ENCODE results near the gene HHAT.

Gene HHAT

DNA sequence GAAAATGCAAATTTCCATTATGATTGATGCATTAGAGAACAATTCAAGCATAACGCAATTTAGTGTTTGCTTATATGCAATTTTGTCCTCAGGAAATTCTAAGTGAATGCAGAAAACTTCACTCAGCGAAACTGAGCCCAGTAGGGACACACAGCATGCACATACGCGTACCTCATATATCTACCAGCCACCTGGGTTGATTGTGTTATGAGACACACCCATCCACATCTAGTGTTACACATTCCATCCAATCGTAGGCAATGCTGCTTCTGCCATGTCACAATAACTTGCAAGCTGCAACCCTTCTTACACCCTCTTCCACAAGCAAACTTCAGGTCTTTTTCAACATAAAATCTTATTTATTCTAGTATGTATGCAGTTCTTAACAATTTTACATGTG is 312.9 kb downstream of the HHAT start:
- Histone ChIP-seq H3K4me1 (ENCODE audit: control insufficient read depth, low read depth, low read length) (no peaks in the 10 kb centered on the region), H3K79me1 (ENCODE audit: low read length) (no peaks in the 10 kb centered on the region), H3K79me2 (ENCODE audit: control insufficient read depth, insufficient read depth, low read length) (no peaks in the 10 kb centered on the region), H4K5ac (ENCODE audit: low read length) (no peak overlapping the region), H2AK5ac (ENCODE audit: low read length) (no peak overlapping the region), H2BK120ac (ENCODE audit: low read depth, low read length) (no peak overlapping the region), H3K27ac (ENCODE audit: low read depth, low read length) (no peak overlapping the region), H3K4me2 (ENCODE audit: low read length) (no peak overlapping the region), H2BK5ac (ENCODE audit: low read length) (no peak overlapping the region), H3K36me3 (ENCODE audit: control insufficient read depth, insufficient read depth, low read length) (no peaks in the 10 kb centered on the region), H3K9ac (ENCODE audit: low read length) (no peak overlapping the region), H2BK15ac (replicated peaks; ENCODE audit: low read depth) (no peak overlapping the region), H4K8ac (ENCODE audit: low read depth, low read length) (no peak overlapping the region), H3K18ac (ENCODE audit: low read length) (no peak overlapping the region), H3K27me3 (ENCODE audit: insufficient read depth, low read length, poor library complexity) (no peaks in the 10 kb centered on the region), H3K56ac (ENCODE audit: low read length) (no peak overlapping the region), H3K23ac (ENCODE audit: low read length) (no peak overlapping the region), H3K4ac (ENCODE audit: low read depth, low read length) (no peak overlapping the region), H3K4me3 (ENCODE audit: low read length) (no peak overlapping the region)
- no peak for DNase-seq
- no CpG with 5 or more reads among the region's 5 CpGs for WGBS (ENCODE audit: extremely low coverage, insufficient coverage, low lambda C conversion rate)

DNA sequence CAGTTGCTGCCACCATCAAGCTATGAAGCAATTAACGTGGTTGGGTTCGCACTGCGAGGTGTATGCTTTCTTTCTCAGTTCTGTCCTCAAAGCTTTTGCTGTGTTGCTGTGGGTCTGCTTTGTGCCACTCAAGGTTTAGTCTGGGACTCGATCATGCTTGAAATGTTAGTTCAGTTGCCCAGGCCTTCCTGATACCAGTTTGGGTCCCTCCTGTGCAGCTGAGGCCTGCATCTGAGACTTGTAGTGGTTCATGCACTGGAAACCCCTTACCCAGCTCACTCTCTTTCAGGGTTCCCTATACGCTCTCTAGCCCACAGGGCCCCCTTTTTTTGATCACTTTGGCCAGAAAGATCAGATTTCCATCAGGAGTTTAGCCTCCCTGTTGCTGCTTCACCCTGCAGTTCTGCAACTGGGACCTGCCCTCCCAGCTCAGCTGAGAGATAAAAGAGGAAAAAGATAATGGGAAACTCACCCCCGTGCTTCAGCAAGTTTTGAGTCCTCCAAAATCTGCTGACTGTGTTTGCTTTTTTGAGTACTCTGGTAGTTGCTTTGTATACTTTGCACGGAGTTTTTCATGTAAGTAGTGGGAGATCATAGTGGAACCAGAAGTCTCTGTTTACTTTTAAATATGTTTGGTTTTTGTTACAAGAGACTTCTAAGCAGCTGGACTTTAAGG is 317.0 kb downstream of the HHAT start:
- Histone ChIP-seq H3K27ac (ENCODE audit: low read depth, low read length) (no peak overlapping the region), H3K79me2 (ENCODE audit: control insufficient read depth, insufficient read depth, low read length) (no peaks in the 10 kb centered on the region), H3K4me1 (ENCODE audit: control insufficient read depth, low read depth, low read length) (no peaks in the 10 kb centered on the region), H2BK15ac (replicated peaks; ENCODE audit: low read depth) (no peak overlapping the region), H3K18ac (ENCODE audit: low read length) (no peak overlapping the region), H2BK5ac (ENCODE audit: low read length) (no peak overlapping the region), H3K79me1 (ENCODE audit: low read length) (no peaks in the 10 kb centered on the region), H4K8ac (ENCODE audit: low read depth, low read length) (no peak overlapping the region), H3K27me3 (ENCODE audit: insufficient read depth, low read length, poor library complexity) (no peaks in the 10 kb centered on the region), H3K4me3 (ENCODE audit: low read length) (no peak overlapping the region), H2AK5ac (ENCODE audit: low read length) (no peak overlapping the region), H3K4ac (ENCODE audit: low read depth, low read length) (peak overlapping the region; percentile 7), H2BK120ac (ENCODE audit: low read depth, low read length) (no peak overlapping the region), H3K56ac (ENCODE audit: low read length) (no peak overlapping the region), H3K4me2 (ENCODE audit: low read length) (no peak overlapping the region), H3K23ac (ENCODE audit: low read length) (no peak overlapping the region), H3K9ac (ENCODE audit: low read length) (no peak overlapping the region), H3K36me3 (ENCODE audit: control insufficient read depth, insufficient read depth, low read length) (no peaks in the 10 kb centered on the region), H4K5ac (ENCODE audit: low read length) (no peak overlapping the region)
- no CpG with 5 or more reads among the region's 7 CpGs for WGBS (ENCODE audit: extremely low coverage, insufficient coverage, low lambda C conversion rate)
- DNase-seq: no peak

DNA sequence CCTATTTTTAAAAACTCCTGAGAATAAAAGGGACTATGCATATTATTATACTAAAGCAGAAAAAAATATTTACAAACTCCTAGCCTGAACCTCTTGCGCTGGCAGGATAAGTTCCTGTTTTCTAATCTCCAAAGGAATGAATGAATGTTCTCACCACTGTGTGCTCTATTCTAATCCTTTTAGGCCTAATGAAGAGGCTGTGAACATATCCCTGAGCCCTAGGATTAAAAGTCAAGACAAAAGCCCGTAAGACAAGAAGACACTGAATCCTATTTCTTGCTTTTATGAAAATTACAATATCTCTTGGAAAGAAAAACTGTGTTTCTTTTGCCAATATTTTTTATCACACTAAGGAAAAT is 317.5 kb downstream of the HHAT start:
- no peaks in the 10 kb centered on the region for H3K36me3 ChIP-seq (ENCODE audit: control insufficient read depth, insufficient read depth, low read length)
- H2BK15ac ChIP-seq (replicated peaks; ENCODE audit: low read depth): no peak overlapping the region
- H3K9ac ChIP-seq (ENCODE audit: low read length): no peak overlapping the region
- no peak overlapping the region for H2BK120ac ChIP-seq (ENCODE audit: low read depth, low read length)
- H3K18ac ChIP-seq (ENCODE audit: low read length): no peak overlapping the region
- H2AK5ac ChIP-seq (ENCODE audit: low read length): no peak overlapping the region
- no peaks in the 10 kb centered on the region for H3K4me1 ChIP-seq (ENCODE audit: control insufficient read depth, low read depth, low read length)
- H3K4me3 ChIP-seq (ENCODE audit: low read length): no peak overlapping the region
- H3K27me3 ChIP-seq (ENCODE audit: insufficient read depth, low read length, poor library complexity): no peaks in the 10 kb centered on the region
- no CpG with 5 or more reads among the region's 2 CpGs for WGBS (ENCODE audit: extremely low coverage, insufficient coverage, low lambda C conversion rate)
- no peak overlapping the region for H3K27ac ChIP-seq (ENCODE audit: low read depth, low read length)
- peak; percentile 53 for DNase-seq
- no peak overlapping the region for H4K8ac ChIP-seq (ENCODE audit: low read depth, low read length)
- no peaks in the 10 kb centered on the region for H3K79me2 ChIP-seq (ENCODE audit: control insufficient read depth, insufficient read depth, low read length)
- H4K5ac ChIP-seq (ENCODE audit: low read length): no peak overlapping the region
- H3K4me2 ChIP-seq (ENCODE audit: low read length): no peak overlapping the region
- H3K4ac ChIP-seq (ENCODE audit: low read depth, low read length): no peak overlapping the region
- no peak overlapping the region for H3K56ac ChIP-seq (ENCODE audit: low read length)
- no peak overlapping the region for H3K23ac ChIP-seq (ENCODE audit: low read length)
- H2BK5ac ChIP-seq (ENCODE audit: low read length): no peak overlapping the region
- no peaks in the 10 kb centered on the region for H3K79me1 ChIP-seq (ENCODE audit: low read length)

DNA sequence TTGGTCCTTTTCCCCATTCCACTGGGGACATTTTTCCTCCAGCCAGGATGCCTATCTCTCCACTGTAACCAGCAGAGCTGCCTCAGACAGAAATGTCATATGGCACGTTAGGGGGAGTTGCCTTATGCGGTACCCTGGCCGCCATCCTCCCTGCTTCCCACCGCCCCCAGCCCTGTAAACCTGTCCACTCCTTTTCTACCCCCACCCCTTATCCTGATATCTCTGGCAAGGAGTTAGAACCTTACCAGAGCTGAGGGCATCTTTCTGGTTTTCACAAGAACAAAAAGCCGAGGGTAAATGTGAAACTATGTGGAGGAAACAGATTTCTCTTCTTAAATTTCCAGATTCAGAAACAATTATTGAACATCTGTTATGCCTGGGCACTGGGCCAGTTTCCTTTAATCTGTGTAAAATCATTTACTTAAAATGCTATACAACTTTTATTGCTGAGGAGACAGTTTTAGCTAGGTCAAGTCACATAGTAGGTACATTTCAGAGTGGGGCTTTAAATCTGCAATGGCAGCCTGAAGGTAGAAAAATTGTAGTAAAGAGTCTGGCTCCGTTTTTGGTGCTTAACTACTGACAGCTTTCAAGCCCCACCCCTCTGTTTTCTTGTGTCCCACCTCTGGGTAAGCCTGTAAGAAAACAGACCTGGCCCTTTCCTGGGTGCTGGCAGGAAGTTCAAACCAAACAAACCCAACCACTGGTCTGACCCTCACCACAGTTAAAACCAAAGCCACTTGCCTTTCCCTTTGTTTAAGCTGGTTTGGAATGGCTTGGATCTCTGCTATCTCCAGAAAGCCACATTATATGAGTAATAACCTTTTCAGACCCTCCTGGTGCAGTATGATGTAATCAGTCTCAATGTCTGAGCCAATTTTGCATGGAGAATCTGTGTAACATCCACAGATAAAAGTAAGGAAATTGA is 319.0 kb downstream of the HHAT start:
- no peaks in the 10 kb centered on the region for H3K79me1 ChIP-seq (ENCODE audit: low read length)
- no peaks in the 10 kb centered on the region for H3K36me3 ChIP-seq (ENCODE audit: control insufficient read depth, insufficient read depth, low read length)
- no peak overlapping the region for H3K4me3 ChIP-seq (ENCODE audit: low read length)
- H3K79me2 ChIP-seq (ENCODE audit: control insufficient read depth, insufficient read depth, low read length): no peaks in the 10 kb centered on the region
- no peak overlapping the region for H4K5ac ChIP-seq (ENCODE audit: low read length)
- H3K4me2 ChIP-seq (ENCODE audit: low read length): no peak overlapping the region
- H3K4me1 ChIP-seq (ENCODE audit: control insufficient read depth, low read depth, low read length): no peaks in the 10 kb centered on the region
- WGBS (ENCODE audit: extremely low coverage, insufficient coverage, low lambda C conversion rate): no CpG with 5 or more reads among the region's 6 CpGs
- no peak overlapping the region for H2BK15ac ChIP-seq (replicated peaks; ENCODE audit: low read depth)
- H4K8ac ChIP-seq (ENCODE audit: low read depth, low read length): no peak overlapping the region
- no peak overlapping the region for H2BK5ac ChIP-seq (ENCODE audit: low read length)
- no peak for DNase-seq
- no peak overlapping the region for H3K23ac ChIP-seq (ENCODE audit: low read length)
- no peak overlapping the region for H3K56ac ChIP-seq (ENCODE audit: low read length)
- no peak overlapping the region for H2BK120ac ChIP-seq (ENCODE audit: low read depth, low read length)
- no peak overlapping the region for H3K27ac ChIP-seq (ENCODE audit: low read depth, low read length)
- H2AK5ac ChIP-seq (ENCODE audit: low read length): no peak overlapping the region
- H3K18ac ChIP-seq (ENCODE audit: low read length): peak overlapping the region; percentile 57
- H3K9ac ChIP-seq (ENCODE audit: low read length): no peak overlapping the region
- no peaks in the 10 kb centered on the region for H3K27me3 ChIP-seq (ENCODE audit: insufficient read depth, low read length, poor library complexity)
- H3K4ac ChIP-seq (ENCODE audit: low read depth, low read length): no peak overlapping the region

DNA sequence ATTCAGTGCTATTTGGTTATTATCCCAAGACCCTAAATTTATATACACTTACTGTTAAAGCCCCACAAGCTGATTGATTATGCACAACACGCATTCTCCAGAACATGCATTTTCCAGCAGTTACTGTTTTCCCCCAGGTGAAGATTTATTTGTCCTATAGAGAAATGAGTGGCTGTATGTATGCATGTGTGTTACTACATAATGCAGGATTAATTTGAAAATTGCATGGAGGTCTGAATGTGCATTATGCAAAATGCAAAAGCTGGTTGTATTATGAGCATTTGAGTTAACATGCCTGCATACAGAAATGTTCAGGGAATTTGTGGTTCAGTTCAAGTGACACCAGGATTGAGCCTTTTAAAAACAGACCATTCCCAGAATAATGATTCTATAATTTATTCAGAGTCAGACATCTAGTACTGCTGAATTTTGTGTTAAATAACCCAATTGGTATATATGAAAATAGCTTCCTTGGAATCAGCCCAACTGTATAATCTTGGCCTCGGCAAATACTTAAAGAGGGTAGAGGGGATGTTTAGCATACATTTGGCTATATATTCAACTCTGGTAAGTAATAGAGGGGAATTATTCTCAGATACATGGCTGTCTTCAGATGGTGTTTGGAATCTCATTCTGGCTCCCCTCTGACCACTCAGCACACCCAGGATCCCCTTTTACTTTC is 320.0 kb downstream of the HHAT start:
- Histone ChIP-seq H3K23ac (ENCODE audit: low read length) (no peak overlapping the region), H3K79me1 (ENCODE audit: low read length) (no peaks in the 10 kb centered on the region), H3K9ac (ENCODE audit: low read length) (no peak overlapping the region), H3K18ac (ENCODE audit: low read length) (no peak overlapping the region), H3K36me3 (ENCODE audit: control insufficient read depth, insufficient read depth, low read length) (no peaks in the 10 kb centered on the region), H2BK120ac (ENCODE audit: low read depth, low read length) (no peak overlapping the region), H3K56ac (ENCODE audit: low read length) (no peak overlapping the region), H3K4me3 (ENCODE audit: low read length) (no peak overlapping the region), H4K5ac (ENCODE audit: low read length) (no peak overlapping the region), H2BK5ac (ENCODE audit: low read length) (no peak overlapping the region), H2AK5ac (ENCODE audit: low read length) (no peak overlapping the region), H2BK15ac (replicated peaks; ENCODE audit: low read depth) (no peak overlapping the region), H3K4me2 (ENCODE audit: low read length) (no peak overlapping the region), H3K27ac (ENCODE audit: low read depth, low read length) (no peak overlapping the region), H3K4me1 (ENCODE audit: control insufficient read depth, low read depth, low read length) (no peaks in the 10 kb centered on the region), H4K8ac (ENCODE audit: low read depth, low read length) (no peak overlapping the region), H3K27me3 (ENCODE audit: insufficient read depth, low read length, poor library complexity) (no peaks in the 10 kb centered on the region), H3K79me2 (ENCODE audit: control insufficient read depth, insufficient read depth, low read length) (no peaks in the 10 kb centered on the region), H3K4ac (ENCODE audit: low read depth, low read length) (no peak overlapping the region)
- WGBS (ENCODE audit: extremely low coverage, insufficient coverage, low lambda C conversion rate): no CpG with 5 or more reads among the region's 2 CpGs
- no peak for DNase-seq

Measured in mesendoderm (in vitro differentiated cells).